AG09309 (cell line): Measurements from ENCODE around the gene SMC1A.

ENCODE experiments used
- DNase-seq: peaks from one replicate; pipeline ENCODE4 v3.0.0-alpha.2; 2010; ENCODE audit warnings: low read depth
- H3K4me3 ChIP-seq: 2 replicates; pipeline ENCODE4 v1.5.1; 2011; ENCODE audit warnings: mild to moderate bottlenecking, low read depth, low read length, moderate library complexity; ENCODE audit not compliant: control insufficient read depth
- CTCF ChIP-seq: IDR thresholded peaks from 2 replicates; pipeline ENCODE4 v1.5.1; 2011; ENCODE audit warnings: mild to moderate bottlenecking, low read depth, low read length, inconsistent platforms; ENCODE audit not compliant: insufficient read depth, control insufficient read depth; ENCODE audit errors: missing control alignments

Gene SMC1A

GRCh38 chrX:53332204-53332603 is 90.2 kb downstream of the SMC1A start:
- no peak for TF ChIP-seq CTCF
- no peak overlapping the region for H3K4me3 ChIP-seq
- no peak for DNase-seq

GRCh38 chrX:53330331-53330730 is 92.1 kb downstream of the SMC1A start:
- no peak overlapping the region for H3K4me3 ChIP-seq
- DNase-seq = no peak
- no peak for TF ChIP-seq CTCF

GRCh38 chrX:53324803-53325202 is 97.7 kb downstream of the SMC1A start:
- no peak for TF ChIP-seq CTCF
- no peak for DNase-seq
- no peak overlapping the region for H3K4me3 ChIP-seq
